GM21528 (cell line): ENCODE measurements around the gene GADL1.

Experiments used
- ATAC-seq: cut with Tn5 transposase; IDR thresholded peaks from one replicate; pipeline ENCODE4 v1.9.1; 2021; ENCODE audit warnings: mild to moderate bottlenecking, moderate library complexity; ENCODE audit not compliant: unreplicated experiment, low FRiP score

GADL1 gene

DNA sequence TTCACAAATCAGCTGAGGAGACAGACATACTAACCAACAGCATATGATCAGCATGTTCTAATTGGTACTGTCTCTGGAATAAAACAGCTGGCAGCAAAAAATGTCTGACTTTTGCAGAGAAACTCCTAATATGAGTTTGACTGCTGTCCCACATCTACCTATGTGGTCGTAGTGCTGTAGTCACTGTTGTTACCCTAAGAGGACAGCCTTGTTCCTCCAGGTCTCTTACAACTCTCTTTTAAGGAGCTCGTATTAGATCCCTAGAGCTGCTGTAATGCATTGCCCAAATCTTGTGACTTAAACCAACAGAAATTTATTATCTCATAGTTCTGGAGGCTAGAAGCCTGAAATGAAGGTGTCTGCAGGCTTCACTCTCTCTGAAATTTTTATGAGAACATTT, 195.9 kb downstream of the GADL1 start:
- ATAC-seq, result no peak

DNA sequence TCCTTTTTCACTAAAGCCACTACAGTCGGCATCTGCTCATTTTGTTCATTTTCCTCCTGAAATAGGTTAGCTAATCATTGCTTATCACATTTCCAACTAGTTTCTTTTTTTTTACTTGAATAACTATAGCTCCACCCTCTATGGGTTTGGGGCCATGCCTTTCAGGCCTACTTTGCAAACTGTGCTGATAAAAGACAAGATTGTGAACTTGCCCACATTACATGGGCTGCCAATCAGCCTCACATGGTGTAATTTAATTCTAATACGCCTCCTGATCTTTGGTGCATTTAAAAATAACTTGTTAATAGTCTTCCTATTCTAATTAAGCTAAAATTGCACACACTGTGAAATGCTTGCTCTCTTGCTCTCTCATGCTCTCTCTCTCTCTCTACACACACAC, 197.6 kb downstream of the GADL1 start:
- no peak for ATAC-seq

DNA sequence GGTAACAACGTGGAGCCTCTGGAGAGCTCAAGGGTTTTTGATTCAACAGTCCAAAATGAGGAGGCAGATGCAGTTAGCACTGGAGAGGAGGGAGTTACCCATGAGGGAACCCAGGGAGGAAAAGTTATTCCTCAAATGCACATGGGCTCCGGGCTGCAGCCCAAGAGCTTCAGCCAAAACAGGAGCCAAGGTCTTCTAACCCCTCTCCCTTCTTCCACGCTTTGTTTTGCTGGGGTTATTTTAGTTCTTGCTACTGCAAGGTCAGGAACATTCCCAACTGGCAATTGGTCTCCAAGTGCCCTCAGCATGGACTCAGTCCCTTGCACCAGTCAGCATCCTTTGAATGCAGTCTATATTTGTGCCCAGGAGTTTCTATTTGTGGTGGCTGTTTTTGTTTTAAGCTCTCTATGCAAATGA, 198.1 kb downstream of the GADL1 start:
- no peak for ATAC-seq

DNA sequence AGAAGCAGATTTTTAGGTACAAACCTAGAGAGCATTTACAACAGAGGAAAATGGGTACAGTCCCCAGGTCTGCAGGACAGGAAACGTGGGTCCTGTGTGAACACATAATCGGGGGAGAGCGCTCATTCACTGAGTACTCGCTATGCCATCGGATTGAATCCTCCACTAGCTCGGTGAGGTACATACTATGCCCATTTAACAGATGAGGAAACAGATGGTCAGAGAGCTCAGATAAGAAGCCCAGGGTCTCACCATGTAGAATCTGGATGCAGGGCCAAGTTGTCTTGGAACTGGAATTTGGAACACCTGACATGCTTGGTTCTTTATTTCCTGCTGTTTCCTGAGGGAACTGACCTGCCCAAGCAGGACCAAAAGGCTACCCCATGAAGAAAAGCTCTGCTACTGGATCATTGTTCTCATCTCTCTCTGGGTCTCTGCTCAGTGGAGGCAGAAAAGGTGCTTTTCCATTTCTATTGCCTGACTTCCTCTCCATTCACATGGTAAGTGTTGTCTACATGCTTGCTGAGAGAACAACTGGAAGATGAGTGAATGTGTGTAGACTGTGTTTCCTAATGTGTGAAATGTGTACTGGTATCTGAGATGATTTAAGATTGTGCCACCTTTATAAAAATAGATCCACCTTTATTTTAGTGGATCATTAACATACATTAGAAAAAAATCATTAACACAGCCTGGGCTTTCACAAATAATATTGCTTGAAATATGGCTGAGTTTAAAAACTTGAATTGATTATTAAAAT, 199.0 kb downstream of the GADL1 start:
- ATAC-seq, result no peak

DNA sequence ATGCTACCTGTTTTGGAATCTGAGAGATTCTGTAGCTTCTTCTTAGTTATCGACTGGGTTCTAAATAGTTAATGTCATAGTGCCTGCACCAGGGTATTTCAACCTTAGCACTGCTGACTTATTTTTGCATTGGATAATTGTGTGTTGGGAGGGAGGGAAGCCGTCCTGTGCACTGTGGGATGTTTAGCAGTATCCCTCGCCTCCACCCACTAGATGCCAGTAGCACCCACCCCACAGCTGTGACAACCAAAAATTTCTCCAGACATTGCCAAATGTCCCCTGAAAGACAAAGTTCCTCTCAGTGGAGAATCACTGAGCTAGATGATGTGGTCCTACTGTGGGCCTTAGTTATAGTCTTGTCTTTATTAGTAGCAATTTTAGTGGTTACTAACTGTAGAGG, 199.8 kb downstream of the GADL1 start:
- no peak for ATAC-seq

DNA sequence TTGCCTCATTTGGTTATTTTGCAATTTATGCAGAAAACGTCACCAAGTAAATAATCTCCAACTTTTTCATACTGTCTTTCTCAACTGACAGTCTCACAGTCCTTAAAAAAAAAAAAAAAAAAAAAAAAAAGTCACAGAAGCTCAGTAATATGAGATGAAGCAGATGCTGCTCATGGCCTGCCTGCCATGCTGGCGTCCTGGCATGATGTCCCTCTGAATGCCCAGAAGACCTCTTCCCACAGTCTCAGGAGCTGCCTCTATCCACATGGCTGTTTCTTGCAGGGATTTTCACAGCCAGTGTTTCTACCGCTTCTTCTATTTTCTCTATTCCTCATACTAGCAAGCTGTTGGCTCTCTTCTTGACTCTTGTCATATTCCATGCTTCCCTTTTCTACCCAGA, 200.3 kb downstream of the GADL1 start:
- no peak for ATAC-seq

DNA sequence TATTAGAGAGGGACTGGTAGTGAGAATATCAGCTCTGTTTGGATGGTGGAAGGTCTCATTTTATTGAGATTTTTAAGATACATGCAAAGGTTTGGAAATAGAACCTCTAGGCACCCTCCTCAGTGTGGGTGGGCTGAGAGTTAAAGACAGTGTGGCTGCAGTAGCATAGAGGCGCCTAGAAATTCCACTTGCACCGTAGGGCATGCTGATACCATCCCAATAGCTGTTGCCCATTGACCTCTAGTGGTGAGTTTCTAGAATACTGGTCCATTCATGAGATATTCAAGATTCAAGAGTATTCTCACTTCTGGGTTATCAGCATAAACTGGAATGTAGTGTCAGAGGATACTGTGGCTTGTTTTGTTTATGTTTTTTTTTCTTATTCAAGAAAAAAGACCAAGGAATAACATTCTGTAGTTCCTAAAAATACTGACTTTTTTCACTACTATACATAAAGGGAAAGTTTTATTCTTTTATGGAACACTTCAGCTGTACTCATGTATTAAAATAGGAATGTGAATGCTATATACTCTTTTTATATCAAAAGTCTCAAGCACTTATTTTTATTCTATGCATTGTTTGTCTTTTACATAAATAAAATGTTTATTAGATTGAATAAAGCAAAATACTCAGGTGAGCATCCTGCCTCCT, 200.9 kb downstream of the GADL1 start:
- peak; percentile 88 for ATAC-seq

DNA sequence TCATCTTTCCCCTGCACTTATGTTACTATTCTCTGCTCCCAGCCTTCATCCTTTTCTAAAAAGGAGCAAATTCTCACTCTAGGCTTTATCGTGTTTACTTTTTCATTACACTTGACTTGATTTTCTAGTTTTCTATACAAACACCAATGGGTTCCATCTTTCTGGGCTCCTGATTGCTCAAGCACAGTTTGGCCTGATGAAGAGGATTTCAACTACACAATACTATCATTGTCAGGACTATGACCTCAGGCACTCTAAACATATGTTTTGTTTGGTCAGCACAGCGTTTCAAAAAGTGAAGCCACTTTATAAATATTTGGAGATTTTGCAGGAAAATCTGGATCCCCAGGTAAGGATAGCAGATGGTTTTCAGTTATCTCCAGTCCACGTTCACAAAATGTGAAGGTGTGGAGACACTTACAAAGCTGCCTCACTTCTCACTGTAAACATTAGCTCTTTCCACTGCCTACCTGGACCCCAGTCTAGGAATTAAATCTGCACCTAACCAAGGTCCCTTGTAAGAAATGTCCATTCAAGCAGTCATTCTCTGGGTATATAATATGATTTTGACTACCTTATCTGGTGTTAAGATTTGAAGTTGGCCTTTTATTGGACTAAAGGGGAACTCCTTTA, 201.8 kb downstream of the GADL1 start:
- no peak for ATAC-seq

DNA sequence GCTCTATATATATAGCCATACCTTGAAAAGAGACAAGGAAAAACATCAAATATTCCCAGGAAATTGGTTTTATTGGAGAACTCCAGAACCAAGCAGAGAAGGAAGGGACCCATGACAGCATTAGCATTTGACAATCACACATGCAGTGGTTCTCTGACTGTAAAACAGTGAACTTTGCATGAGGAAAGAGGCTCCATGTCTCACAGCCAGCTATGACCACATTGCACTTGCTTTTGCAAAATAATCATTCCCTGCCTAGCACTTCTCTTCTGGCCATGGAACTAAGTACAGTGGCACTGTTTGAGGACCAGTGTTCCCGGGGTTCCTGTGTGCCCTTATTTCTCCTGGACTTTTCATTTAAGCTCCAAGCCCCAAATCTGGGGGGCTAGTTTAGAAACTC, 202.5 kb downstream of the GADL1 start:
- no peak for ATAC-seq

DNA sequence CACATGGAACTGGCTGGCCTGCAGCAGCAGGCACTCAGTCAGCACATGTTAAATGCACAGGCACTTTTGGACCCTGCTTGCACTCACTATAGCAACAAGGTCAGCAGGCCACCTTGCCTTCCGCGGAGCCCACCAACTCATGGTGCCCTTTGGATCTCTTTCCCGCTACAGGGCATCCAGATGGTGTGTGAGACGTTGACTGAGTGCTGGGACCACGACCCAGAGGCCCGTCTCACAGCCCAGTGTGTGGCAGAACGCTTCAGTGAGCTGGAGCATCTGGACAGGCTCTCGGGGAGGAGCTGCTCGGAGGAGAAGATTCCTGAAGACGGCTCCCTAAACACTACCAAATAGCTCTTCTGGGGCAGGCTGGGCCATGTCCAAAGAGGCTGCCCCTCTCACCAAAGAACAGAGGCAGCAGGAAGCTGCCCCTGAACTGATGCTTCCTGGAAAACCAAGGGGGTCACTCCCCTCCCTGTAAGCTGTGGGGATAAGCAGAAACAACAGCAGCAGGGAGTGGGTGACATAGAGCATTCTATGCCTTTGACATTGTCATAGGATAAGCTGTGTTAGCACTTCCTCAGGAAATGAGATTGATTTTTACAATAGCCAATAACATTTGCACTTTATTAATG, 203.1 kb downstream of the GADL1 start:
- no peak for ATAC-seq

DNA sequence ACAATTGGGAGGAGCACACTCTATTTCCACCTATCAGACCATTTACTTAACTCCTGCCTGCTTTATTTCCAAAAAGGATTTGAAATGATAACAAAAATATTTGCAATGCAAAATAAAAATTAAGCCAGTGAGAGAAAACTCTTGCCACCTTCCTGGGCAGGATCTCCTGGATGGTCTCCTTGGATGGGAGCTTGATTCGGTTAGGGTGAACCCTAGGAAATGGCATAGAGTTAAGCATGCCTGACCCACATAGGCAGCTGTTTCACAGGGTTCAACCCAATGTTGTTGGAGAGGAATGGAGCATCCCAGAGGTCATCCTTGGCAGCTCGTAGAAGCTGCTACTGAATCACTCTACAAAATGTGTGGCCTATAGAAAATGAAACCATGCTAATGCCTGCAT, 204.3 kb downstream of the GADL1 start:
- ATAC-seq, result no peak

DNA sequence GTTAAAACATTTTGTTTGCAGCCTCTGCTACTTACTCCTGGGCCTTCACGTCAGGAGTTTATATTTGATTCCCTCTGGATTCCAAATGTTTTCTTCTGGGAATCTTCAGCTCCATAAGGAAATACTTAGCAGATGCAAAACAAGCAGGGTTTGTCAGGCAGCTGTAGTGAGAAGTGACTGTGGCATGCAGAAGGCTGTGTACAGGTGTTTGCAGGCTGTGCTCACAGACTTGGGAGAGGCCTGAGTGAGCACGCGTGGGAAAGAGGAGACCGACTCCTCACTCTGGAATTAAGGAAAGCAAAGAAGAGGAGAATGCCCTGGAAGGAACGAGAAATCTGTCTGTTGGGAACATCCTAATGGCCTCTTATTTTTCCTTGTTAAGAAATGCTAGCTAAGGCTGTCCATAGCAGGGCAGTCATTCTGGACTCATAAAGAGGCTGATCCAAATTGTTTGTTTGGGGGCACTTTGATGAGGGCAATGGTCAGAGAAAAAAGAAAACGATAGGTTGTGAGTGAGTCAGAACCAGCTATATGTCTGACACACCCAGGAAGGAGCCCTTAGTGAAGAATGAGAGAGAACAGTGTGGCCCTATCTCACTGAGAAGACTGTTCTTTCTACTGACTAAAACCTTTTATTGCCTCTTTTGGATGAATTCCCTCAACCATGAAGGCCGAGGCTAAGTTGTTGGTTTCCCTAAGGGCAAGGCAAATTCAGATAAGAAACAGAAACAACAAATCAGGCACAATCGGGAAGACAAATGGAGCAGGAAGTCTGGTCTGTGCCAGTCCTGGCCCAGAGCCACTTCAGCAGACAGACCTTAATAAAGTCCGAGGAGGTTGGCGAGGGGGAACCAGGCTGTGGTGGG, 205.5 kb downstream of the GADL1 start:
- no peak for ATAC-seq

DNA sequence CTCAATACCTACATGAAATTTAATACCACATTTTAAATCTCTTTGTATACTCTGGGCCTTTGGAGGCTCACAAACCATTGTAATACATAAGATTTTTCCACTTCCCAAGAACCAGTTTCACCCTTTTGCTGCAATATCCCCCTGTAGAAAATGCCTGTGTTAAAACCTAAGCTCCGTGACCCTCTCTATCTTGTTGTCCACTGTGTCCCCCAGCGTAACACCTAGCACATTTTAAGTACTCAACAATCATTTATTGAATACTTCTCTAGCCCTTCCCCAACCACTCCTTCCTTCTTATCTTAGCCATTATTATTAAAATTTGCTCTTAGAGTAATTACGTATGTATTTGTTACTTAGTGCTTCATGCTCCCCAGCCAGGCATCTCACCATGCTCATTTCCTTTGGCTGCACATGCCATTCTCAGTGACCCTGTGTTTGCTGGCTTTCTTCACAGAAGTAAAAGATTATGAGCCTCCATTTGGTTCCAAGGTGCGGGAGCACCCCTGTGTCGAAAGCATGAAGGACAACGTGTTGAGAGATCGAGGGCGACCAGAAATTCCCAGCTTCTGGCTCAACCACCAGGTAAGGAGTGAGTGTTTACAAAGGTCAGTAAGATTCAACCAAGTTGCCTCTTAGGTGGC, 206.4 kb downstream of the GADL1 start:
- ATAC-seq, result no peak

DNA sequence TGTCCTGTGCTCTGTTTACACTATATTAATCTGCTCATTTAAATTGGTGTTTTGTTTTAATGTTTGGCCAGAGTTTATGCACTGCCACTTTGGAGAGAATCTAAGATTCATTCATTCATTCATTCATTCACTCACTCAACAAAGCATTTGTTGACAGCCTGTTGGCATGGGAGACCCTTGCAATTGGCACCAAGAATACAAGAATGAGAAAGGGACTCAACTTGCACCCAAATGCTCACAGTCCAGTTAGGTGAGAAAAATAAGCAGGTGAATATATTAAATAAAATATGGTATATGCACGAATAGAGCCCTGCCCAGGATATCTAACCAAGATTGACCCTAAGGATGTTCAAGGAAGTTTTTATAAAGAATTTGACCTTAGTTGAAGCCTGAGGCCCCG, 207.7 kb downstream of the GADL1 start:
- ATAC-seq, result no peak

DNA sequence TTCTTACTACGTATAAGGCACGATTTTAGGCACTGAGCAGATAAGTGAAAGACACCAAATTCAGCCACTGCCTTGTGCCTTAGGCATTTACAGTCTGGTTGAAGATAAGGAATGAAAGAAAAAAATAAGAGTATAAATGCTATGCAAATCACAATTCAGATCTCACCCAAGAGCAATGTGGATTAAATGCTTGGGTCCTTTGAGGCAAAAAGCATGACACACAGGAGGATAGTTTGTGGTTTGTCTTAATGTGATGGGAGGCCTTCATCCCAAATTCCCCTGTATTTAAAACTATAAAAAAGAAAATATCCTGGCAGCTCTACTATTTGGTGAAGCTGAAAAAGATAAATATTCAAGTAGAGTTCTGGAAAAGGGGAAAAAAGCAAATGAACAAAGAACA, 208.3 kb downstream of the GADL1 start:
- ATAC-seq, result no peak

DNA sequence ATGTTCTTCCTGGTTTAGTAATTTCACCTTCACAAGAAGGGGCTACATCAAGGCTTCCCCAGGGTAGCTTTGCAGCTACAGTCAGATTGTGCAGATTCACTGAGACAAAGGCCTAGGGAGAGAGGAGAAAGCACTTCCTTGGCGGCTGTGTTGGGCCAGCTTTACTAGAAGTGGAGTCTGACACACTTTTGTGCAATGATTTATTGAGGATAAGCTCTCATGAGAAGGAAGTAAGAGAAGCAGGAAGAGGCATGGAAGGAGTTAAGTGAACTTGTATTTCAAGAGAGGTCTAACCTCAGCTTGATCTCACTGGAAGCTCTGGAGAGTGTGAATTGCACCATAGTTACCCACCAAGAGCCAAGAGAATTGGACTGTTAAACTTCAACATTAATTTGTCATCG, 209.2 kb downstream of the GADL1 start:
- no peak for ATAC-seq

DNA sequence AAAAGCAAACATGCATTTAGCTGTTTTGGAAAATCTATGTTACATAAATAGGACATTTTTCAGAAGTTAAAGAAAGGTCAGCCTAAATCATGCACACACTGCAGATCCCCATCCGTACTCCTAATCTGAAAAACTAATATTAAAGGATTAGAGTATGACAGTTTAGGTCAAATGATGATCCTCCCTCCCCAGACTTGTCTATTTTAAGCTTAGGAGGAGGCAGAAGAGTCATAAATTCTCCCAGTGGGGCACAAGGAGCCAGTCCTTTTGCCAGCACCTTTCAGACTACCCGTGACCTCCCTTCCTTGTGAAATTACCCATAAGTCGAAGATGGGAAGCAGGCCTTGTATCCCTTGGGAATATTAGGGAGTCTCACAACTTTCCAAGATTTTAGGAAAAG, 210.1 kb downstream of the GADL1 start:
- ATAC-seq, result no peak

DNA sequence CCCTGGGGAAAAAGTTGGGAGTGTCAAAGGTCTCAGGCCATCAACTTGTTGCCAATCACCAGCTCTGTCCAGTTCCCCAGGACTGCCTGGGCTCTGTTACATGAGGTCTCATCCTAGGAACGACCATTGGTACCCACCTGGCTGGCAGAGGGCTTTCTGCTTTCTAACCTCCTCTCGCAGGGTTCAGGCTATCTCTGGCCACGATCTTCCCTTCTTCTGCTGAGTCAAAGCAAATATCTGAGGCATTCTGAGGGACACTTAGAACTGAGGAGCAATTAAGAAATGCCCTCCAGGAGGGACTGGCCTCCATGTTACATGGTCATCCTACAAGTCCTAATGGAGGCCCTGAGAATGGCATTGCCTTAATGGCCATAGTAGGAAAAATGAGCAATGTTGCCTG, 210.7 kb downstream of the GADL1 start:
- ATAC-seq, result no peak

DNA sequence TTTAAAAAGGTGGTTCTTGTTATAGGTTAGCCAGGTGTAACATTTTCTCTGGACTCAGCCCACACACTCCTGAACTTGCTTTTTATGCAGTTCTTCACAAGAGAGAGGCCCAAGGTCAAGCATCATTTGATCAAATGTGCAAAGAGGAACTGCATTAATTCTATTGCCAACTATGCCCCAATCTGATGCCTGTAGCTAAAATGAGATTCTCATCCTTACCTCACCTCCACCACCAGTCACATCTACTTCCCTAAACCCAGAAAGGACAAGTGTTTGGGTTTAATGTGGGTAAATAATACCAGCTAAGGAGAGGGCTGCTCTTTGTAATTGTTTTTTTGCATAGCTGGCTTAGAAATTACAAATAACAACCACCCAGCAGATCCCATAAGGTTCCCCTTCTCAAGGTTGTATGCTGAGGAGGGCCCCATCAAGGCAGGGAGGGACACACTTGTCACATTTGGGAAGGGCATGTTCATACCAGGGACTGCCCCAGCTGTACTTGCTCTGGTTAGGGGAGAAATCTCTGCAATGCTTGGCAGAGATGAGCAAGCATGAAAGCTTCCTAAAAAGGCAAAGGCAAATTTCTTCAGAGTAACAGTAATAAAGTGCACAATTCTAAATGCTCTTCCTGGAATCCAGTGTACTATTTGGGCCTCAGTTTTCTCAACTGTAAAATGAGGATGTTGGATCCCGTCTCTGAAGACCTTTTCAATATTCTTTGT, 211.9 kb downstream of the GADL1 start:
- ATAC-seq, result no peak
